Liver (tissue), 9 donors: ENCODE measurements around the gene FANCL. TPM values are rescaled to one million over a fixed set of nuclear protein-coding genes. Genes with fewer than 3 reads are reported as not detected.

Experiments used
- DNase-seq: peaks from one replicate; pipeline ENCODE4 v3.0.0-alpha.2; 2017; ENCODE audit warnings: low spot score
- H3K27ac ChIP-seq, 2 donors: one replicate each; pipeline ENCODE4 v1.7.0; 2013; ENCODE audit warnings: inconsistent platforms in 2 of 2, low read length in 2 of 2, control low read depth in 1 of 2, low read depth in 1 of 2, mild to moderate bottlenecking in 1 of 2
- H3K27me3 ChIP-seq, 4 donors: one replicate each; pipeline versions ENCODE4 v1.6.1 to v1.7.0; 2013; ENCODE audit warnings: low read length in 3 of 4, inconsistent platforms in 1 of 4, mild to moderate bottlenecking in 1 of 4, moderate library complexity in 1 of 4; ENCODE audit not compliant: control insufficient read depth in 4 of 4, insufficient read depth in 4 of 4
- H3K36me3 ChIP-seq, 4 donors: one replicate each; pipeline versions ENCODE4 v1.6.1 to v1.7.0; 2013; ENCODE audit warnings: low read length in 3 of 4, mild to moderate bottlenecking in 3 of 4, low read depth in 1 of 4, moderate library complexity in 1 of 4; ENCODE audit not compliant: control insufficient read depth in 4 of 4, insufficient read depth in 3 of 4
- H3K4me1 ChIP-seq, 4 donors: one replicate each; pipeline versions ENCODE4 v1.6.1 to v1.7.0; 2013; ENCODE audit warnings: low read length in 3 of 4, mild to moderate bottlenecking in 3 of 4, moderate library complexity in 1 of 4; ENCODE audit not compliant: control insufficient read depth in 4 of 4, insufficient read depth in 4 of 4
- H3K4me3 ChIP-seq, 3 donors: one replicate each; pipeline versions ENCODE4 v1.6.1 to v1.7.0; 2013; ENCODE audit warnings: low read length in 3 of 3, control low read depth in 1 of 3, low read depth in 1 of 3, mild to moderate bottlenecking in 1 of 3
- H3K9ac ChIP-seq, 2 donors: one replicate each; pipeline ENCODE4 v1.7.0; 2013; ENCODE audit warnings: low read length in 2 of 2, mild to moderate bottlenecking in 2 of 2, moderate library complexity in 2 of 2, control low read depth in 1 of 2, low read depth in 1 of 2
- H3K9me3 ChIP-seq, 4 donors: one replicate each; pipeline versions ENCODE4 v1.6.1 to v1.7.0; 2013; ENCODE audit warnings: low read length in 3 of 4; ENCODE audit not compliant: control insufficient read depth in 4 of 4
- EGR1 ChIP-seq, 2 donors: IDR thresholded peaks; 2 replicates each; pipeline ENCODE4 v1.6.1; 2016 to 2018; ENCODE audit warnings: antibody characterized with exemption in 2 of 2, low read depth in 2 of 2
- FOXA1 ChIP-seq: IDR thresholded peaks from 2 replicates; pipeline ENCODE4 v1.6.1; 2016; ENCODE audit warnings: antibody characterized with exemption
- FOXA2 ChIP-seq: IDR thresholded peaks from 2 replicates; pipeline ENCODE4 v1.6.1; 2016; ENCODE audit warnings: antibody characterized with exemption
- GABPA ChIP-seq, 2 donors: IDR thresholded peaks in 1 of 2; conservative IDR thresholded peaks in 1 of 2; 2 replicates each; pipeline ENCODE4 v1.6.1; 2016; ENCODE audit warnings: antibody characterized with exemption in 2 of 2, mild to moderate bottlenecking in 1 of 2, moderate library complexity in 1 of 2
- HNF4A ChIP-seq, 2 donors: conservative IDR thresholded peaks; 2 replicates each; pipeline ENCODE4 v1.6.1; 2016; ENCODE audit warnings: antibody characterized with exemption in 2 of 2, mild to moderate bottlenecking in 2 of 2
- HNF4G ChIP-seq: IDR thresholded peaks from 2 replicates; pipeline ENCODE4 v1.6.1; 2016; ENCODE audit warnings: antibody characterized with exemption
- JUND ChIP-seq, 2 donors: IDR thresholded peaks; 2 replicates each; pipeline ENCODE4 v1.6.1; 2016; ENCODE audit warnings: antibody characterized with exemption in 2 of 2
- NR2F2 ChIP-seq: IDR thresholded peaks from 2 replicates; pipeline ENCODE4 v1.6.1; 2016; ENCODE audit warnings: antibody characterized with exemption
- RAD21 ChIP-seq, 2 donors: IDR thresholded peaks; 2 replicates each; pipeline ENCODE4 v1.6.1; 2016; ENCODE audit warnings: antibody characterized with exemption in 2 of 2, mild to moderate bottlenecking in 2 of 2
- RXRA ChIP-seq, 2 donors: IDR thresholded peaks; 2 replicates each; pipeline ENCODE4 v1.6.1; 2017 to 2018; ENCODE audit warnings: antibody characterized with exemption in 2 of 2, mild to moderate bottlenecking in 1 of 2
- SP1 ChIP-seq: IDR thresholded peaks from 2 replicates; pipeline ENCODE4 v1.6.1; 2018; ENCODE audit warnings: antibody characterized with exemption, mild to moderate bottlenecking
- TAF1 ChIP-seq: conservative IDR thresholded peaks from 2 replicates; pipeline ENCODE4 v1.6.1; 2016; ENCODE audit warnings: antibody characterized with exemption, mild to moderate bottlenecking
- YY1 ChIP-seq: IDR thresholded peaks from 2 replicates; pipeline ENCODE4 v1.6.1; 2016; ENCODE audit warnings: antibody characterized with exemption, mild to moderate bottlenecking
- WGBS: extraction: QIAGEN DNeasy Blood & Tissue Kit; methylation state at CpG from one replicate; pipeline ENCODE4 v1.1.7; 2013; 5-methylcytosine and 5-hydroxymethylcytosine counted together
- polyA plus RNA-seq, 2 donors: library from polyadenylated mRNA; stranded (reverse) in 1 of 2; unstranded in 1 of 2; fragments of 200-250 nt in 1 of 2; fragments of >200 nt in 1 of 2; fragmentation: Nextera tagmentation in 1 of 2; extraction: Ambion mirVana in 1 of 2; gene quantifications; one replicate each; pipeline versions ENCODE4 v1.2.1 to v1.2.3, GENCODE V29; 2013 to 2015
- total RNA-seq, 2 donors: library from RNA; depleted of rRNA; stranded (reverse); fragments of >200 nt; gene quantifications; one replicate each; pipeline ENCODE4 v1.2.3, GENCODE V29; 2014
- TF ChIP-seq, protein P1 (sequence below): IDR thresholded peaks from 2 replicates; pipeline ENCODE4 v1.6.1; 2016; ENCODE audit warnings: antibody characterized with exemption
- TF ChIP-seq, protein P2 (sequence below): fragments of 150-350 bp; IDR thresholded peaks from 2 replicates; pipeline ENCODE4 v1.5.1; 2017; ENCODE audit warnings: improper control_type of control experiment, low read depth, low read length; ENCODE audit not compliant: missing input control
- TF ChIP-seq, protein P3 (sequence below): IDR thresholded peaks from 2 replicates; pipeline ENCODE4 v1.6.1; 2016; ENCODE audit warnings: antibody characterized with exemption
- TF ChIP-seq, protein P4 (sequence below): IDR thresholded peaks from 2 replicates; pipeline ENCODE4 v1.6.1; 2016; ENCODE audit warnings: antibody characterized with exemption, mild to moderate bottlenecking
- TF ChIP-seq, protein P5 (sequence below): IDR thresholded peaks from 2 replicates; pipeline ENCODE4 v1.6.1; 2016; ENCODE audit warnings: antibody characterized with exemption
- donor health status: healthy.
- donor health status: healthy.
- donor health status: healthy.
- donor health status: healthy.
- donor health status: healthy.

FANCL gene
- total and polyA plus RNA-seq, 4 donors = 4.2 to 26.1 (median 16.4) TPM

DNA sequence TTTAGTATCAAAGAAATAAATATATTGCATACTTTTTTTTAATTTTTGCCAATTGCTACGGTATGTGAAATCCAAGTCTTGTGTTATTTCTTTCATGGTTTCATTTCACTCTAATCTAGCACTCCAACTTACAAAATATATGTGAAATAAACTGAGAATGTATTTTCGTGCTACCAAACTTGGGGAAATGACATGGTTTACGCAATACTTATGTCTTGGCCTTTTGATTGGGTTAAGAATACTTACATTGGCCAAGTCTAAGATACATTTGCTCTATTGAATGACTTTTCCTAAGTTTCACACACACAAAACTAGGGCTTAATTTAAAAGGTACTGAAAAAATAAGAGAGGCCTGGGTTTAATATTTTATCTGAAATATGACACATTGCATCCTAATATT, 114.0 kb downstream of the FANCL start:
- Histone ChIP-seq H3K27ac (no peak overlapping the region), H3K27me3 (no peaks in the 10 kb centered on the region), H3K9ac (no peak overlapping the region), H3K4me3 (no peak overlapping the region), H3K9me3 (no peaks in the 10 kb centered on the region), H3K4me1 (no peaks in the 10 kb centered on the region), H3K36me3 (peaks cover 0 to 5% (median 3%) of the 10 kb centered on the region in 4 donors)
- TF ChIP-seq YY1 (no peak), FOXA2 (no peak), RXRA (IDR thresholded peaks at IDR 0.05) (no peak), EGR1 (IDR thresholded peaks at IDR 0.05; ENCODE audit: low read depth in 2 of 2) (no peak), HNF4A (conservative IDR thresholded peaks at IDR 0.05) (no peak), JUND (IDR thresholded peaks at IDR 0.05) (no peak), RAD21 (IDR thresholded peaks at IDR 0.05) (no peak), NR2F2 (no peak), FOXA1 (no peak), TAF1 (no peak), SP1 (no peak), HNF4G (no peak), GABPA (IDR thresholded peaks at IDR 0.05 in 1 of 2, conservative IDR thresholded peaks at IDR 0.05 in 1 of 2) (no peak)
- TF ChIP-seq, protein P1, sequence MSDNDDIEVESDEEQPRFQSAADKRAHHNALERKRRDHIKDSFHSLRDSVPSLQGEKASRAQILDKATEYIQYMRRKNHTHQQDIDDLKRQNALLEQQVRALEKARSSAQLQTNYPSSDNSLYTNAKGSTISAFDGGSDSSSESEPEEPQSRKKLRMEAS = no peak
- TF ChIP-seq, protein P2, sequence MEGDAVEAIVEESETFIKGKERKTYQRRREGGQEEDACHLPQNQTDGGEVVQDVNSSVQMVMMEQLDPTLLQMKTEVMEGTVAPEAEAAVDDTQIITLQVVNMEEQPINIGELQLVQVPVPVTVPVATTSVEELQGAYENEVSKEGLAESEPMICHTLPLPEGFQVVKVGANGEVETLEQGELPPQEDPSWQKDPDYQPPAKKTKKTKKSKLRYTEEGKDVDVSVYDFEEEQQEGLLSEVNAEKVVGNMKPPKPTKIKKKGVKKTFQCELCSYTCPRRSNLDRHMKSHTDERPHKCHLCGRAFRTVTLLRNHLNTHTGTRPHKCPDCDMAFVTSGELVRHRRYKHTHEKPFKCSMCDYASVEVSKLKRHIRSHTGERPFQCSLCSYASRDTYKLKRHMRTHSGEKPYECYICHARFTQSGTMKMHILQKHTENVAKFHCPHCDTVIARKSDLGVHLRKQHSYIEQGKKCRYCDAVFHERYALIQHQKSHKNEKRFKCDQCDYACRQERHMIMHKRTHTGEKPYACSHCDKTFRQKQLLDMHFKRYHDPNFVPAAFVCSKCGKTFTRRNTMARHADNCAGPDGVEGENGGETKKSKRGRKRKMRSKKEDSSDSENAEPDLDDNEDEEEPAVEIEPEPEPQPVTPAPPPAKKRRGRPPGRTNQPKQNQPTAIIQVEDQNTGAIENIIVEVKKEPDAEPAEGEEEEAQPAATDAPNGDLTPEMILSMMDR = no peak
- TF ChIP-seq, protein P3, sequence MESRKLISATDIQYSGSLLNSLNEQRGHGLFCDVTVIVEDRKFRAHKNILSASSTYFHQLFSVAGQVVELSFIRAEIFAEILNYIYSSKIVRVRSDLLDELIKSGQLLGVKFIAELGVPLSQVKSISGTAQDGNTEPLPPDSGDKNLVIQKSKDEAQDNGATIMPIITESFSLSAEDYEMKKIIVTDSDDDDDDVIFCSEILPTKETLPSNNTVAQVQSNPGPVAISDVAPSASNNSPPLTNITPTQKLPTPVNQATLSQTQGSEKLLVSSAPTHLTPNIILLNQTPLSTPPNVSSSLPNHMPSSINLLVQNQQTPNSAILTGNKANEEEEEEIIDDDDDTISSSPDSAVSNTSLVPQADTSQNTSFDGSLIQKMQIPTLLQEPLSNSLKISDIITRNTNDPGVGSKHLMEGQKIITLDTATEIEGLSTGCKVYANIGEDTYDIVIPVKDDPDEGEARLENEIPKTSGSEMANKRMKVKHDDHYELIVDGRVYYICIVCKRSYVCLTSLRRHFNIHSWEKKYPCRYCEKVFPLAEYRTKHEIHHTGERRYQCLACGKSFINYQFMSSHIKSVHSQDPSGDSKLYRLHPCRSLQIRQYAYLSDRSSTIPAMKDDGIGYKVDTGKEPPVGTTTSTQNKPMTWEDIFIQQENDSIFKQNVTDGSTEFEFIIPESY = no peak
- TF ChIP-seq, protein P4, sequence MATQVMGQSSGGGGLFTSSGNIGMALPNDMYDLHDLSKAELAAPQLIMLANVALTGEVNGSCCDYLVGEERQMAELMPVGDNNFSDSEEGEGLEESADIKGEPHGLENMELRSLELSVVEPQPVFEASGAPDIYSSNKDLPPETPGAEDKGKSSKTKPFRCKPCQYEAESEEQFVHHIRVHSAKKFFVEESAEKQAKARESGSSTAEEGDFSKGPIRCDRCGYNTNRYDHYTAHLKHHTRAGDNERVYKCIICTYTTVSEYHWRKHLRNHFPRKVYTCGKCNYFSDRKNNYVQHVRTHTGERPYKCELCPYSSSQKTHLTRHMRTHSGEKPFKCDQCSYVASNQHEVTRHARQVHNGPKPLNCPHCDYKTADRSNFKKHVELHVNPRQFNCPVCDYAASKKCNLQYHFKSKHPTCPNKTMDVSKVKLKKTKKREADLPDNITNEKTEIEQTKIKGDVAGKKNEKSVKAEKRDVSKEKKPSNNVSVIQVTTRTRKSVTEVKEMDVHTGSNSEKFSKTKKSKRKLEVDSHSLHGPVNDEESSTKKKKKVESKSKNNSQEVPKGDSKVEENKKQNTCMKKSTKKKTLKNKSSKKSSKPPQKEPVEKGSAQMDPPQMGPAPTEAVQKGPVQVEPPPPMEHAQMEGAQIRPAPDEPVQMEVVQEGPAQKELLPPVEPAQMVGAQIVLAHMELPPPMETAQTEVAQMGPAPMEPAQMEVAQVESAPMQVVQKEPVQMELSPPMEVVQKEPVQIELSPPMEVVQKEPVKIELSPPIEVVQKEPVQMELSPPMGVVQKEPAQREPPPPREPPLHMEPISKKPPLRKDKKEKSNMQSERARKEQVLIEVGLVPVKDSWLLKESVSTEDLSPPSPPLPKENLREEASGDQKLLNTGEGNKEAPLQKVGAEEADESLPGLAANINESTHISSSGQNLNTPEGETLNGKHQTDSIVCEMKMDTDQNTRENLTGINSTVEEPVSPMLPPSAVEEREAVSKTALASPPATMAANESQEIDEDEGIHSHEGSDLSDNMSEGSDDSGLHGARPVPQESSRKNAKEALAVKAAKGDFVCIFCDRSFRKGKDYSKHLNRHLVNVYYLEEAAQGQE = no peak
- TF ChIP-seq, protein P5, sequence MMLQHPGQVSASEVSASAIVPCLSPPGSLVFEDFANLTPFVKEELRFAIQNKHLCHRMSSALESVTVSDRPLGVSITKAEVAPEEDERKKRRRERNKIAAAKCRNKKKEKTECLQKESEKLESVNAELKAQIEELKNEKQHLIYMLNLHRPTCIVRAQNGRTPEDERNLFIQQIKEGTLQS = no peak
- WGBS = 97% methylated on average over 3 of the region's 3 CpGs
- DNase-seq = no peak
